HG03432 (cell line): ENCODE data around the gene CACNA2D1.
A peak's percentile ranks its signal among the peaks of the same experiment; 100 is the strongest.
"Not testable (repeated sequence)": the region's sequence is repeated elsewhere in the genome, so short reads cannot be mapped to it uniquely, and the experiment has no call there.

Experiments used
- ATAC-seq: cut with Tn5 transposase; IDR thresholded peaks from one replicate; pipeline ENCODE4 v1.9.1; 2021; ENCODE audit warnings: mild to moderate bottlenecking, moderate library complexity; ENCODE audit not compliant: unreplicated experiment

The CACNA2D1 gene

GRCh38 chr7:82053453-82054032 lies 390.0 kb downstream of the CACNA2D1 start:
- ATAC-seq, result no peak

GRCh38 chr7:82051601-82052000 lies 392.0 kb downstream of the CACNA2D1 start:
- ATAC-seq, result no peak

GRCh38 chr7:82050792-82051191 lies 392.8 kb downstream of the CACNA2D1 start:
- no peak for ATAC-seq

- ATAC-seq, result peak; percentile 41
These were observed 393.6 kb downstream of the CACNA2D1 start for GRCh38 chr7:82049891-82050533.

- no peak for ATAC-seq
These were observed 394.1 kb downstream of the CACNA2D1 start for GRCh38 chr7:82049442-82049841.

GRCh38 chr7:82044497-82045080 lies 399.0 kb downstream of the CACNA2D1 start:
- ATAC-seq, result peak; percentile 65

- ATAC-seq, result no peak
These were observed 404.0 kb downstream of the CACNA2D1 start for GRCh38 chr7:82039621-82040020.

- ATAC-seq, result no peak
These were observed 407.3 kb downstream of the CACNA2D1 start for GRCh38 chr7:82036146-82036886.

- no peak for ATAC-seq
These were observed 408.1 kb downstream of the CACNA2D1 start for GRCh38 chr7:82035456-82035855.

GRCh38 chr7:82032901-82033300 lies 410.7 kb downstream of the CACNA2D1 start:
- ATAC-seq, result no peak

GRCh38 chr7:82029236-82029913 lies 414.2 kb downstream of the CACNA2D1 start:
- no peak for ATAC-seq

GRCh38 chr7:82028097-82028496 lies 415.5 kb downstream of the CACNA2D1 start:
- no peak for ATAC-seq

GRCh38 chr7:82021713-82022112 lies 421.9 kb downstream of the CACNA2D1 start:
- ATAC-seq, result no peak

- ATAC-seq, result no peak
These were observed 422.5 kb downstream of the CACNA2D1 start for GRCh38 chr7:82021036-82021435.

- no peak for ATAC-seq
These were observed 423.8 kb downstream of the CACNA2D1 start for GRCh38 chr7:82019551-82020475.

GRCh38 chr7:82018226-82018625 lies 425.4 kb downstream of the CACNA2D1 start:
- no peak for ATAC-seq

GRCh38 chr7:82017334-82017943 lies 426.1 kb downstream of the CACNA2D1 start:
- no peak for ATAC-seq

- no peak for ATAC-seq
These were observed 427.8 kb downstream of the CACNA2D1 start for GRCh38 chr7:82015751-82016150.

- not testable (repeated sequence) for ATAC-seq
These were observed 429.0 kb downstream of the CACNA2D1 start for GRCh38 chr7:82014574-82014973.

- no peak for ATAC-seq
These were observed 431.1 kb downstream of the CACNA2D1 start for GRCh38 chr7:82012453-82012852.
